ENCODE results near the gene NCKAP5. TPM values are rescaled to one million over a fixed set of nuclear protein-coding genes. Genes with fewer than 3 reads are reported as not detected.

NCKAP5 gene
- total and polyA plus RNA-seq, 4 donors: 2.3 to 20.2 (median 8.1) TPM

- Histone ChIP-seq H3K36me3 (ENCODE audit: control insufficient read depth in 4 of 4, insufficient read depth in 4 of 4, low read length in 4 of 4) (no peaks in the 10 kb centered on the region), H3K27me3 (ENCODE audit: control insufficient read depth in 3 of 3, insufficient read depth in 3 of 3, low read length in 2 of 3) (no peaks in the 10 kb centered on the region), H3K9ac (ENCODE audit: insufficient read depth in 1 of 2, low read length in 2 of 2) (no peak overlapping the region), H3K4me3 (no peak overlapping the region), H3K9me3 (ENCODE audit: control insufficient read depth in 4 of 4, insufficient read depth in 3 of 4, low read length in 3 of 4) (no peaks in the 10 kb centered on the region), H3K27ac (ENCODE audit: low read depth in 1 of 2, low read length in 1 of 2) (no peak overlapping the region), H3K4me1 (ENCODE audit: control insufficient read depth in 5 of 5, insufficient read depth in 5 of 5, low read length in 5 of 5) (peaks cover 2 to 38% (median 10%) of the 10 kb centered on the region in 5 donors)
- DNase-seq (no peak), ATAC-seq (ENCODE audit: insufficient read depth, low FRiP score) (no peak)
- 85 to 92% methylated on average over 6 of the region's 6 CpGs for WGBS, 2 donors
- no peak for TF ChIP-seq CTCF (IDR thresholded peaks at IDR 0.05; ENCODE audit: control extremely low read depth, extremely low read depth)
Measured at GRCh38 chr2:133414486-133415209, 153.6 kb downstream of the NCKAP5 start.

GRCh38 chr2:133413863-133414262 is 154.4 kb downstream of the NCKAP5 start:
- Histone ChIP-seq H3K27ac (ENCODE audit: low read depth in 1 of 2, low read length in 1 of 2) (no peak overlapping the region), H3K27me3 (ENCODE audit: control insufficient read depth in 3 of 3, insufficient read depth in 3 of 3, low read length in 2 of 3) (no peaks in the 10 kb centered on the region), H3K36me3 (ENCODE audit: control insufficient read depth in 4 of 4, insufficient read depth in 4 of 4, low read length in 4 of 4) (no peaks in the 10 kb centered on the region), H3K4me3 (no peak overlapping the region), H3K9ac (ENCODE audit: insufficient read depth in 1 of 2, low read length in 2 of 2) (no peak overlapping the region), H3K9me3 (ENCODE audit: control insufficient read depth in 4 of 4, insufficient read depth in 3 of 4, low read length in 3 of 4) (no peaks in the 10 kb centered on the region), H3K4me1 (ENCODE audit: control insufficient read depth in 5 of 5, insufficient read depth in 5 of 5, low read length in 5 of 5) (peaks cover 2 to 34% (median 10%) of the 10 kb centered on the region in 5 donors)
- ATAC-seq (ENCODE audit: insufficient read depth, low FRiP score): no peak
- WGBS, 2 donors: 93% methylated on average over 3 of the region's 3 CpGs
- no peak for TF ChIP-seq CTCF (IDR thresholded peaks at IDR 0.05; ENCODE audit: control extremely low read depth, extremely low read depth)
- no peak for DNase-seq

- ATAC-seq (ENCODE audit: insufficient read depth, low FRiP score) (no peak), DNase-seq (no peak)
- Histone ChIP-seq H3K27ac (ENCODE audit: low read depth in 1 of 2, low read length in 1 of 2) (no peak overlapping the region), H3K4me3 (no peak overlapping the region), H3K9ac (ENCODE audit: insufficient read depth in 1 of 2, low read length in 2 of 2) (no peak overlapping the region), H3K9me3 (ENCODE audit: control insufficient read depth in 4 of 4, insufficient read depth in 3 of 4, low read length in 3 of 4) (no peaks in the 10 kb centered on the region), H3K4me1 (ENCODE audit: control insufficient read depth in 5 of 5, insufficient read depth in 5 of 5, low read length in 5 of 5) (peaks cover 0 to 24% (median 10%) of the 10 kb centered on the region in 5 donors), H3K27me3 (ENCODE audit: control insufficient read depth in 3 of 3, insufficient read depth in 3 of 3, low read length in 2 of 3) (no peaks in the 10 kb centered on the region), H3K36me3 (ENCODE audit: control insufficient read depth in 4 of 4, insufficient read depth in 4 of 4, low read length in 4 of 4) (no peaks in the 10 kb centered on the region)
- no peak for TF ChIP-seq CTCF (IDR thresholded peaks at IDR 0.05; ENCODE audit: control extremely low read depth, extremely low read depth)
Measured at GRCh38 chr2:133412694-133413093, 155.6 kb downstream of the NCKAP5 start.

GRCh38 chr2:133411857-133412256 is 156.4 kb downstream of the NCKAP5 start:
- peaks cover 0 to 21% (median 10%) of the 10 kb centered on the region in 5 donors for H3K4me1 ChIP-seq (ENCODE audit: control insufficient read depth in 5 of 5, insufficient read depth in 5 of 5, low read length in 5 of 5)
- H3K4me3 ChIP-seq: no peak overlapping the region
- no peak for DNase-seq
- no peaks in the 10 kb centered on the region for H3K36me3 ChIP-seq (ENCODE audit: control insufficient read depth in 4 of 4, insufficient read depth in 4 of 4, low read length in 4 of 4)
- H3K27me3 ChIP-seq (ENCODE audit: control insufficient read depth in 3 of 3, insufficient read depth in 3 of 3, low read length in 2 of 3): no peaks in the 10 kb centered on the region
- no peak overlapping the region for H3K27ac ChIP-seq (ENCODE audit: low read depth in 1 of 2, low read length in 1 of 2)
- no peak for TF ChIP-seq CTCF (IDR thresholded peaks at IDR 0.05; ENCODE audit: control extremely low read depth, extremely low read depth)
- H3K9ac ChIP-seq (ENCODE audit: insufficient read depth in 1 of 2, low read length in 2 of 2): no peak overlapping the region
- H3K9me3 ChIP-seq (ENCODE audit: control insufficient read depth in 4 of 4, insufficient read depth in 3 of 4, low read length in 3 of 4): no peaks in the 10 kb centered on the region
- no peak for ATAC-seq (ENCODE audit: insufficient read depth, low FRiP score)
- WGBS, 2 donors: 75 to 86% methylated on average over 6 of the region's 6 CpGs

Measured in lung (tissue), 12 donors.